ENCODE measurements around the gene TIFAB.

The TIFAB gene

DNA sequence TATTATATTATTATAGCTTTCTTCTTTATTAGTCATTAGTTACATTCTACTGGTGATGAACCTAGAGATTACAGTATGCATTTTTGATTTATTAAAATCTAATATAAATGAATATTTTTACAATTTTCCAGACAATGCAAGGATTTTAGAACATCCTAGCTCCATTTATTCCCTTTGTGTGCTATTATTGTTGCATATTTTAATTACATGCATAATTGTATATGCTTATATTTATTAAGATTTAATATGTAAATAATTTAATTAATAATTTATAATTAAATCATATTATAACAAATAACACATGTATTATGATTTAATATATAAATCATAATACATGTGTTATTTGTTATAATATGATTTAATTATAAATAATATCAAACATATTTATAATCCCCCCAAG, 29.7 kb downstream of the TIFAB start:
- DNase-seq: no peak

DNA sequence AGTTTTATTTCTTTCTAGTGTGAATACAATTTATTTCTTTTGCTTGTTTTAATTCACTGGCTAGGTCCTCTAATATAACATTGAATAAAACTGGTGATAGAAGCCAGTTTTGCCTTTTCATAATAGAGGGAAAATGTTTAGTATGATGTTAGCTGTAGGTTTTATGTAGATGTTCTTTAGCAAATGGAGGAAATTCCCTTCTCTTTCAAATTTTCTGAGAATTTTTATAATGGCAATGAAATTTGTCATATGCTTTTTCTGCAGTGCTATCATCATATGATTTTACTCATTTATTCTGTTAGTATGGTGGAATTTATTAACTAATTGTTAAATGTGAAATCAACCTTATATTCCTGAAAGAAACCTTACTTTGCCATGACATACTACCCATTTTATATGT, 35.1 kb downstream of the TIFAB start:
- no peak for DNase-seq

DNA sequence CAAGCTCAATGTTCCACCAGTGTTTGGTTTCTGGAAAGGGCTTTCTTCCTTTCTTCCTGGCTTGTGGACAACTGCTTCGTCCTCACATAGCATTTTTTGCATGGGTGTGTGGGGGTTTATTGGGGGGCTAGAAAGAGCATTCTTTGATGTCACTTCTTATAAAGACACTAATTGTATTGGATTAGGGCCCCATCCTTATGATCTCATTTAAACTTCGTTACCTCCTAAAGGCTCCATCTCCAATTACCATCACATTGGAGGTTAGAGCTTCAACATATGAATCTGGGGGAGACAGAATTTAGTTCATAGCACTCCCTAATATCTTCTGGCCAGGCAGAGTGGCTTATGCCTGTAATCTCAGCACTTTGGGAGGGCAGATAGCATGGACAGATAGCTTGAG, 47.1 kb downstream of the TIFAB start:
- no peak for DNase-seq

DNA sequence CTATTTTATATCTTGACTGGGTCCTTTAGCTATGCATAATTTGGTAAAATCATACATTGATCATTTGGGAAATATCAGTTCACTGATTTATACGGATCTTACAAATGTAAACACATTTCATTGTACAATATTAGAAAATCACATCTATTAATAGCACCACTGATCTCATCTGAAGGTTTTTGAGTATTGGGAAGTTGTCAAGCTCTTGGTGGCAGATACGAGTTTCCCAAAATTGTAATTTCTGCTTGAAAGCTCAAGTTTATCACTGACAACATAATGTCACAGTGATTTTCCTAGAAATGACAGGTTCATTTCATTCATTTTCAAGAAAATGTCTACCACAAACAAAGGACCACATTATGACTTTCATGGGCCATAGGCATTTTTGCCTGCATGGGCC, 50.1 kb downstream of the TIFAB start:
- peak; percentile 35 for DNase-seq

DNA sequence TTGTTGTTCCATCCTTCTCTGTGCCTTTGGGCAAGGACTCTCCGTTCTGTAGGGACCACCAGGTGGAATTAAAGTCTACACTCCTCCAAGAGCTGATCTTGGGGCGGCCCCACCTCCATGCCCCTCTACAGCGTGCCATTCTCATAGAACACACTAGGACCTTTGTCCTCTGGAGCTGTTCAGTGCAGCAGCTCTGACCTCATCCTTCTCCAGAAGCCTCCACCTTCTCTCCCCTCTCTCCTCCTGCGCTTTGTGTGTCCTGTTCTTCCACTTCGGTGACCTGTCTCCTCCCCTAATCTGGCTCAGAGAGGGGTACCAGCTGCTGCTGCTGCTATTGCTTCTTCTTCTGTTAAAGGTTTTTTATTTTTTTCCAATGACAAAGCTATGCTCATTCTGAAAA, 51.3 kb downstream of the TIFAB start:
- DNase-seq: no peak

DNA sequence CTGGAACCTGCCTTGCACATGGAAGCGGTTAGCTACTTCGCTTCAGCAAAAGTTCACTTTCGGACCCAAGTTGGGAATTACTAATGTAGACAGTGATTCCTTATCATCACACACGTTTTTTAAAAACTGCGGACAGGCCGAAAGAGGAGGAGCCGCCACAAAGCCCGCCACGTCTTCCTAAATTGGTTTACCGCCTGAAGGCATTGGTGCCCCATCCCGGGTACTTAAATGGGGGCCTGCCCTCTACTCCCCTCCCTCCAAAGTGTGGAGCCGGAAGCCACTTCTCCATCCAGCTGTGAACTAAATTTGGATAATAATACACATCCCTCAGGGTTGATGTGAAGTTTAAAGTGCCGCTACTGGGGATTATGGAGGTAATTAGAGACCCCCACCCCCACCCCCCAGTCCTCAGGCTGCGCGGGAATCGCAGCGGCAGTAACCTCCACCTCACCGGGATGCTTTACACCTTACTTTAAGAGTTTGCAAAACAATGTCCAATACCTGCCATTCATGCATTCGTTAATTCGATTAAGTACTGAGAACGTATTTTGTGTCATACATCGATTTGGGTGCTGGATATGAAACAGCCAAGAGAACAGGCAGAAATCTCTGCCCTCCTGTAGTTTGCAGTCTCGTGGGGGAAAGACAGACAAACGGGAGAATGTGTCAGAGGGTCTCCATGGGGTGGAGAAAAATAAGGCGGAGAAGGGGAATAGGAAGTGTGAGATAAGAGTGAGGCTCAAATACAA, 52.2 kb downstream of the TIFAB start:
- DNase-seq: peak; percentile 20

DNA sequence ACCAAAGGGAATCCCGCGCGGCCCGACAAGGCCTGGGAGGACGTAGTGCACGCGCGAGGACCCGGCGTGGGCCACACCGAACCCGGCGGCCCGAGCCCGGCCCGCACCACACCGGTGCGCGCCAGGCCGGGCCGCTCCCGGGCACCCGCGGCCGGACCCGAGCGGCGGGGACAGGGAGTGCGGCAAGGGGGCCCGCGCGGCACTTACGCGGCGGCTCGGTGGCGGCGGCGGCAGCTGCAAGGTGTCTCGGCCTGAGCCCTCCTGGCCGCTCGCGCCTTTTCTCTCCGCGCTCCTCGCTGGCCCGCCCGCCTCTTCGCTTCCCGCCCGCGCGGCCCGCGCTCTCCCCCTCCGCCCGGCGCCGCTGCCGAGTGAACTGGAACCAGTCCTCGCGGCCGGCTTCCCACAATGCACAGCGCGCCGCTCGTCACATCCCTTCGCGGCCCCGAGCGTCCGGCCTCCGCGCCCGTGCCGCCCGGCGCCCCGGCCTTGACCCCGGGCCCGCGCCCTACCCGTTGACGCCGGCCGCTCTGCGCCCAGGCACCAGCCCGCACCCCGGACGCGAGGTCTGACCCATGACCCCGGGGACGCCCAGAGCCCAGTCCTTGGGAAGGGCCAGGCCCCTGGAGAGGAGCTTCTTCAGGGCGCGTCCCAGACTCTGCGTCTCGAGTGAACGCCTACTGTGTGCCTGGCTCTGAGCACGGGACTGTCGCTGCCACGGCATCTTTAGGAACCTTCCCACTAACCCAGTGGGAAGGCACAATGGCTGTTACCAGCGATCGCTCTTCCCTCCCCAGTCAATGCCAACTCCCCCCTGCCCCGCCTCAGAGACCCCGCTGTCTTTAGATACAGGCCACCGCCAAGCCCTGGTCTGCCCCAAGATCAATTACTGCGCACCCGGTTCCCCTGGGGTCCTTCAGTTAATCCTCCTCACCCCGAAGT, 53.0 kb downstream of the TIFAB start, which contains the start of gene MACROH2A1:
MACROH2A1 (minus strand) TSS at position 377 of the 939 bp plus-strand sequence. CDS start 10,138 bp downstream, outside the sequence.
- DNase-seq: peak; percentile 91

DNA sequence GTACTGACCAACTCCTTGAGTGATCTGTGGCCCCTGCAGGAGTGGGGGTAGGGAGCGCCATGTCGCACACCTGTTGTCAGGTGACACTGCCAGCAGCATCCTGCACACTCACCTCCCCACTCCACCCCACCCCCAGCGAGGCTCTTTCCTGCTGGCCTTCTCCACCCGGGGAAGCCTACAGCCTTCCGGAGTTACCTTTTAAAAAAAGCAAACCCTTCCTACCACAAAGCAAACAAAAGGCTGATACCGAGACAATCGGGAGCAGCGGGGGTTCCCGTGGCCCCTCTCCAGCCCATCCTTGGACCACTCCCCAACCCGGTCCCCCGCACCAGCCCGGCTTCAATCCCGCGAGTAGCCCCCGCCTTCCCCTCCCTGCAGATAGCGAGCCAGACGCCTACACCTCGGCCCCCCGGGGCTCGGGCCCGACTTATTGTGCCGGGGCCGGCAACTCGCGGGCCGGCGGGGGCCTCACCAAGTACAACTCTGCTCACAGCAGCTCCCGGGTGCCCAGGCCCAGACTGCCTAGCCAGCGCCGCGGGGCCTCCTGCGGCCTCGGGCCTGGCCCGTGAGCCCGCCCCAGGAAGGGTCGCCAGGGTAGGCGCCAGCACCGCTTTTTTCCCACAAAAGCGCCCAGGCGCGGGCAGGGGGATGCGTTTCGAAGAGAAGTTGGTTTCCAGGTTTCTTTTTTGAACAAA, 53.8 kb downstream of the TIFAB start:
- no peak for DNase-seq
